ENCODE data around the gene SPRYD7. TPM values are rescaled to one million over a fixed set of nuclear protein-coding genes. Genes with fewer than 3 reads are reported as not detected.

Gene SPRYD7
- total RNA-seq, 2 experiments from 2014 or later: 3.9 to 4.1 TPM

DNA sequence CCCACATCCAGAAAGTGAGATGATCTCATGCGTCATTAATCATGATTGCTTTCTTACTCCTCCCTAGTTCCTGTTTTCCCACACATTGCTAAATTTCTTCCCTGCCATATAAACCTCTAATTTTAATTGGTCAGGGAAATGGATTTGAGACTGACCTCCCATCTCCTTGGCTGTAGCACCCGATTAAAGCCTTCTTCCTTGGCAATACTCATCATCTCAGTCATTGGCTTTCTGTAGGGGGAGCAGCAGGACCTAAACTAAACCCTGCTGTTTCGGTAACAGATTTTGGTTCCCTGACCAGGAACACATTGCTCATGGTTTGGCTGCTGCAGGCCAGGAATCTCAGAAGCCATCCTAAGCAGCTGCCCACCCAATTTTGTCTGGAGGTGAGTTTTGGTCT, 61.7 kb downstream of the SPRYD7 start:
- H3K27ac Mint-ChIP-seq: no peak overlapping the region
- no peaks in the 10 kb centered on the region for H3K27me3 Mint-ChIP-seq
- H3K36me3 Mint-ChIP-seq (ENCODE audit: low read depth): no peaks in the 10 kb centered on the region
- H3K4me1 Mint-ChIP-seq: no peaks in the 10 kb centered on the region
- no peak overlapping the region for H3K4me3 Mint-ChIP-seq
- DNase-seq: no peak
- H3K9me3 Mint-ChIP-seq: peaks cover 28% of the 10 kb centered on the region
- CTCF ChIA-PET: no interaction called here
- POLR2A ChIA-PET: no interaction called here

DNA sequence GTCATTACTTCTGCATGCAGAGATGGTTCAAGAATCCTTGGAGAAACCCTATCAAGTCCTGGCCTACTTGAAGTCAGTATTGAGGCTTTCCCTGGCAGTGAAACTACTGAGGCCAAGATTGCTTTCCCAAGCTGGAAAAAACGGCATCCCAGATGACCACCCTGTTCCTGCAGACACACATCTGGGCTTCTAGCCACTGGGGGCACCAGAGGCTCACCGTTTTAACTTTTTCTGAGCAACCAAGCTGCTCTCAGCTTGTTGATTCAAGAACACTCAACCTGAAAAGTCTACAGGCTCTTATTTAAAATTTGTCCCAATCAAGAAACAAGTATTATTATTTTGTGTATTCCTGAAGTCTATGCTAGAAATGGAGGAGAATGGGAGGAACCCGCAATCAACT, 66.6 kb downstream of the SPRYD7 start:
- CTCF ChIA-PET: interaction anchor here (0.5 to 0.7 kb wide), 2 partner anchors 77 to 143 kb away, joined by 3 read pairs; no protein-coding TSS in a partner anchor
- POLR2A ChIA-PET: no interaction called here
- no peak for DNase-seq

DNA sequence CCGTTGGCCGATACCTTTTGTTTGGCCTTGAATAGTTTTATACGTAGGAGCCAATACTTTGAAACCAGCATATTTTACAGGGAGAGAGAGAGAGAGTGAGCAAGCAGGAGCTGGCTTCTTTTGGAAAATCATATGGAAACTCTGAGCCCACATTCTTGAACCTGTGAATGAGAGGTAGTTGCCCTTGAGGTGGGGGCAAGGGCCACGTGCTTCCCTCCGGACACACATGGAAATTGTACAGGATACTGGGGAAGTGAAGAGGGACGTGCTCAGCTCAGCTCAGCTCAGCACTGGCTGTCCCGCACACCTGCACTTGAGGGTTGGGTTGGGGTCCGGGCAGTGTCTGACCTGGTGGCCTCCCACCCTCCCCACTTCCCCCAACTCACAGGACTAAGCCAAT, 68.3 kb downstream of the SPRYD7 start:
- no peaks in the 10 kb centered on the region for H3K9me3 Mint-ChIP-seq
- no peaks in the 10 kb centered on the region for H3K4me1 Mint-ChIP-seq
- no peaks in the 10 kb centered on the region for H3K36me3 Mint-ChIP-seq (ENCODE audit: low read depth)
- no peak overlapping the region for H3K4me3 Mint-ChIP-seq
- ChIA-PET CTCF (no interaction called here), POLR2A (no interaction called here)
- DNase-seq: no peak
- peaks cover 9% of the 10 kb centered on the region for H3K27me3 Mint-ChIP-seq
- no peak overlapping the region for H3K27ac Mint-ChIP-seq

More for the DNA sequence above, 66.6 kb downstream of the SPRYD7 start:
- H3K4me1 Mint-ChIP-seq: no peaks in the 10 kb centered on the region
- H3K9me3 Mint-ChIP-seq: peaks cover 2% of the 10 kb centered on the region
- peaks cover 2% of the 10 kb centered on the region for H3K27me3 Mint-ChIP-seq
- H3K27ac Mint-ChIP-seq: no peak overlapping the region
- no peak overlapping the region for H3K4me3 Mint-ChIP-seq
- H3K36me3 Mint-ChIP-seq (ENCODE audit: low read depth): no peaks in the 10 kb centered on the region

DNA sequence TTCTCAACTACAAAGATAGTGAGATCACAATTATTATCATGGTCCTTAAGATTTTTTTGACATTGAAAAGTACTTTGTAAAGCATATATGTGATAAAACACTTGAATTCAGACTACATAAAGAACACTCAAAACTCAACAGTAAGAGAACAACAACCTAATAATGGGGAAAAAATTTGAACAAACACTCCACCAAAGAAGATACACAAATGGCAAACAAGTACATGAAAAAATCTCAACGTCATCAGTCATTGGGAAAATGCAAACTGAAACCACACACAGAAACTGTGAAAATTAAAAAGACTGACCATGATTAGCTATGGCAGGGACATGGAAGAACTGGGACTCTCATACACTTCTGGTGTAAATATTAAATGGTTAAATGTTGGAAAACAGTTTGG, 70.9 kb downstream of the SPRYD7 start:
- no peaks in the 10 kb centered on the region for H3K4me1 Mint-ChIP-seq
- H3K9me3 Mint-ChIP-seq: no peaks in the 10 kb centered on the region
- ChIA-PET CTCF (no interaction called here), POLR2A (no interaction called here)
- no peak overlapping the region for H3K27ac Mint-ChIP-seq
- no peaks in the 10 kb centered on the region for H3K36me3 Mint-ChIP-seq (ENCODE audit: low read depth)
- no peak for DNase-seq
- H3K4me3 Mint-ChIP-seq: no peak overlapping the region
- peaks cover 9% of the 10 kb centered on the region for H3K27me3 Mint-ChIP-seq

DNA sequence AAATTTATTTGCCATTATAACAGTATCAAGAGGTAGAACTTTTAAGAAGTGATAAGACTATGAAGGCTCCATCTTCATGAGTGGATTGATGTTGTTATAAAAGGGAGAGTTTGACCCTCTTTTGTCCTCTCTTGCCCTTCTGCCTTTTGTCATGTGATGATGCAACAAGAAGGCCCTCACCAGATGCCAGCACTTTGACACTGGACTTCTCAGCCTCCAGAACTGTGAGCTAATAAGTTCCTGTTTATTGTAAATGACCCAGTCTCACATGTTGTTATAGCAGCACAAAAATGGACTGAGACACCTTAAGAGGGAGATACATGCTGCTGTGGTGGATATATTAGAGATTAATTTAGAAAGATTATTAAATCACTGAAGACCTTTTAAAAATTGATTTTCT, 71.6 kb downstream of the SPRYD7 start:
- no peaks in the 10 kb centered on the region for H3K4me1 Mint-ChIP-seq
- CTCF ChIA-PET: no interaction called here
- no peak overlapping the region for H3K27ac Mint-ChIP-seq
- H3K36me3 Mint-ChIP-seq (ENCODE audit: low read depth): no peaks in the 10 kb centered on the region
- POLR2A ChIA-PET: no interaction called here
- peaks cover 9% of the 10 kb centered on the region for H3K27me3 Mint-ChIP-seq
- no peaks in the 10 kb centered on the region for H3K9me3 Mint-ChIP-seq
- no peak for DNase-seq
- H3K4me3 Mint-ChIP-seq: no peak overlapping the region

Other genes starting within 250 kb of the SPRYD7 start
- gene EBPL, start 244.9 kb downstream of the SPRYD7 start, total RNA-seq: 10 to 100 TPM; 27.5 to 28.1 TPM
- 10 to 100 TPM; 34.9 to 36.1 TPM for gene KPNA3, start 143.7 kb downstream of the SPRYD7 start, total RNA-seq
- gene TRIM13, start 60.7 kb upstream of the SPRYD7 start, total RNA-seq: 10 to 100 TPM; 13.2 to 17.4 TPM
- gene KCNRG, start 79.1 kb upstream of the SPRYD7 start, total RNA-seq: under 1 TPM; 0.30 to 0.65 TPM